HG03571 (cell line): Measurements from ENCODE around the gene WDR86.

ENCODE experiments used
- ATAC-seq: cut with Tn5 transposase; IDR thresholded peaks from one replicate; pipeline ENCODE4 v1.9.1; 2021; ENCODE audit not compliant: unreplicated experiment

Gene WDR86

DNA sequence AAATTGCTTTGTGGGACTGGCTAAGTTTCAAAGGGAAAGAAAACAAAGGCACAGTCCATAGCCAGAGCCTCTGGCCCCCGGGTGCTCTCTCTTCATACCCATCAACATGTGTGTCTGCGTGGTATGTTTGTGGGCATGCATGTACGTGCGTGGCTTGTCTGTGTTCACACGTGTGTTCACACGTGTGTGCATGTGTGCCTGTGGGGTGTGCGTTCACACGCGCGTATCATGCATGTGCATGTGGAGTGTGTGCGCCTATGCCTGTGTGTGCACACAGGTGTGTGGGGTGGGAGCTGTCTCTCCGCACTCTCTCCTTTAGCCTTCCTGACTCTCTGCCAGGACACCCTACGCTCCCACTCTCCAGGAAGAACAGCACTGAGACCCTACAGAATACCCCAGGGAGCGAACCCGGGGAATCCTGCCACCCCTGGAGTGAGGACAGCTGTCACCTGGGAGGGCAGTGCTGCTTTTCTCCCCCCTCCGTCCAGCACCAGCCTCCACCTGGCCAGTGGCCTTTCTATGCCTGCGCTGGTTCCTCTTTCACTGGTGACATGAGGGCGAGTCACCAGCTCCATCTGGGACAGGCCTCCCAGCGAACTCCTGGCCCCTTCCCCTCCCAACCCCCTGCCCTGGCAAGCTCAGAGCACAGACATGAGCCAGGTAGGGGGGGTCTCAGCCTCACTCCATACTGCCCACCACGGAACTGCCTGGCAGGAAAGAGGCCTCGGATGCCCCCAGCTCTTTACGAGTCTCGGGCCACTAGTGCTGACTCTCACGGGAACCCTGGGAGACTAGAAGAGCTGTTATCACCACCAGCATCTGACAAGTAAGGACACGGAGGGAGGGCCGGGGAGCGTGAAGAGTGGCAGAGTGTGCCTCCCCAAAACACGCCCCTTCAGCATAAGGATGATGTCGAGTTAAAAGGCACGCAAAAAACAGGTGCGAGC lies 16.5 kb downstream of the WDR86 start:
- no peak for ATAC-seq

DNA sequence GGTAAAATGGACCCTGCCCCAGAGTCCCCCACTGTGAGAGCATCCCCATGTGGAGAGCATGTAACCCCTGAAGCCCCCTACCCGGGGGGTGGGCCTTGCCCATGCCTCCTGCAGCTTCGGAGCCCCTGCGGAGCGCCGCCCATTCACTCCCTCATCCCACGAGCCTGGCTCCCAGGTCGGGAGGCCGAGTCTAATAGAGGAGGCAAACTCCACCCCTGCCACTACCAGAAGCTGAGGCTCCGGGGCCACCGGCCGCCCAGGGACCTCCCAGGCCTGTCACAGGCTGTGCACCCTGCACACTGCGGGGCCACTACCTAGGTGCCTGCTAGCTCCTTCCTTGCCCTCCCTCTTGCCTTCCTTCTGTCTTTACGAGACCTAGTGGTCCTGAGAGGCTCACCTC lies 17.4 kb downstream of the WDR86 start:
- no peak for ATAC-seq

DNA sequence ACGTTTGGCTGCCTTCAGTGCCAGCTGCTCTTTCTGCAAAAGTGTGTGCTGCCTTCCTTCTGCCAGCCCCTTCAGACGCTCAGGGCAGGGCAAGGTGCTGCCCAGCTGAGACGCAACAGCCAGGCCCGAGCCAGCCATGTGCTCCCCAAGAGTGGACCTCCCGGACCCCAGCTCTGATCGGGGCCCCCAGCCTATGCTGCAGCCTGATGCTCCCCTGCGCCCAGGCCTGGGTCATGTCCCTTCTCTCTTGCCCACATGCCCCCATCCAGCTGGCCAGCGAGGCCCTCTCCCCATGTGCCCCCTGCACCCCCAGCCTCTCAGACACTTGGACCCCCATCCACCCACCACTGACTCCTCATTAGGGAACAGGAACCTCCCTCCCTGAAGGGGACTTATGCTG lies 17.8 kb downstream of the WDR86 start:
- ATAC-seq: no peak

DNA sequence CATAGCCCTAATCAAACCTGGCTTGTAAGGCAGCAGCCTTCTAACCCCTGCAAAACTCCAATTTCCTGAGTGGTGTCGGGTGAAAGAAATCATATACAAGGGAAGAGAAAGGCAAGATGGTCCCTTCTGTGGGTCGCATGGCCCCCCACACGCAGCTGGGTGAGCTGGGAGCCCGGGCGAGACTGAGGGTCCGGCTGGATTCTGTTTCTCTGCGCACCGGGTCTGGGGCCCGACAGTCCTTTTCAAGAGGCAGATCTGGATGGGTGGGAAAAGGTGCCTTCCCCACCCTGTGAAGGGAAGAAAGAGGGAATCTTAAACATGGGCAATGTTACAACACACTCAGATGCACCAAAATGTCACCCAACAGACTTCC lies 18.5 kb downstream of the WDR86 start:
- no peak for ATAC-seq

DNA sequence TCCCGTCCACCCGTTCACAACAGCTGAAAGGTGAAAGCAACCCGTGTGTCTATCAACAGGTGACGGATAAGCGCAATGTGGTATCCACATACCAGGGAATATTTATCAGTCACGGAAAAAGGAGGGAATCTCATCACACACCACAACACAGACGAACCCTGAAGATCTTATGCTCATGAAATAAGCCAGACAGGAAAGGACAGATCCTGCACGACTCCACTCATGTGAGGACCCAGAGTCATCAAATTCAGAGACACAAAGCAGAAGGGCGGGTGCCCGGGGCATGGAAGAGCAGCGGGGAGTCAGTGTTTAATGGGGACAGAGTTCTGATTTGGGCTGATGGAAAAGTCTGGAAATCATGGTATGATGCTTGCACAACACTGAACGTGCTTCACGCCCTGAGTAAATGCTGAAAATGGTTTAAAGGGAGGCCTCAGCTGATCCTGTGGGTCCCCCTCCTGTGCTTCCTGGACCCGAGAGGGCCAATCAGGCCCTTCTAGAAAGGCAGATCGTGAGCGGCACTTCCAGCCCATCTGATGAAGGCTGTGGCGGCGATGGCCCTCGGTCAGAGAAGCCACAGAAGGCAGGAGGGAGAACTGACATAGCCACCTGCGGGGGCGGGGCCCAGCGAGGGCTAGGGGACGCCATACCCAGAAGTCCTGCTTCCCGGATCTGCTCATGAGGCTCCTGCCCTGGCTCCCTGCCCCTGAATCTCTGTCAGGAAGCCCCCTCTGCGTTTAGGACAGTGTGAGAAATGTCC lies 19.1 kb downstream of the WDR86 start:
- no peak for ATAC-seq

DNA sequence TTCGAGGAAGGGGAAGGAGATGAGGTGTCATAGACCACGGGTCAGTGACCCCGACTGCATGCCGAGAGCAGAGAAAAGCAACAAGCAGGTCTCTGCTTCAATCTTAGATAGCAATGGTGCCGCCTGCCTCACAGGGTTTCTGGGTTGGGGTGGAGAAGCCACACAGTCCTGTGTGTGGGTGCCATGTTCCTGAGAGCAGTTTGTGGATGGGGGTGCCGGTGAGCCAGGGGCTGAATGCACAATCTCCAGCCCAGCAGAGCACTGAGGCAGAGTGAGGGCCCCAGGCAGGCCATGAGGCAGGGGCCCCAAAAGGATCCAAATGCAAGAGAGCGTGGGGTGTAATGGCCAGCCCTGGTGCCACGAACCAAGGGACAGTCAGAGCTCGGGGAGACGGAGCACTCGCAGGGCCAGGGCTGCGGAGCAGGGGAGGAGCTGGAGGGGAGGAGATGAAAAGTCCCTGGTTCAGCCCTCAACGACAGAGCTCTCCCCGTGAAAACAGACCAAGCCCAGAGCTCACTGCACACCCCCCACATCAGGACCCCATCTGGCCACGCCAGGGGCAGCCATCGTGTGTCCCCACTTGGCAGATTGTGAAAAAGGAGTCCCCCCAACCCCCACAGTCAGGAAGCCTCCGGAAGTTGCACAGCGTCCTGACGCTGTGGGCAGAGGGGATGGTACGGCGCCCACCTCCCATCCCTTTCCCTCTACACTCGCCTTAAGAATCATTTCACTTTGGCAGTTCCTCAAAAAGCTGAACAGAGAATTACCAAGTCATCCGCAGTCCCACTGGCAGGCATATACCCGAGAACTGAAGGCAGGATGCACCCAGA lies 19.9 kb downstream of the WDR86 start:
- no peak for ATAC-seq

DNA sequence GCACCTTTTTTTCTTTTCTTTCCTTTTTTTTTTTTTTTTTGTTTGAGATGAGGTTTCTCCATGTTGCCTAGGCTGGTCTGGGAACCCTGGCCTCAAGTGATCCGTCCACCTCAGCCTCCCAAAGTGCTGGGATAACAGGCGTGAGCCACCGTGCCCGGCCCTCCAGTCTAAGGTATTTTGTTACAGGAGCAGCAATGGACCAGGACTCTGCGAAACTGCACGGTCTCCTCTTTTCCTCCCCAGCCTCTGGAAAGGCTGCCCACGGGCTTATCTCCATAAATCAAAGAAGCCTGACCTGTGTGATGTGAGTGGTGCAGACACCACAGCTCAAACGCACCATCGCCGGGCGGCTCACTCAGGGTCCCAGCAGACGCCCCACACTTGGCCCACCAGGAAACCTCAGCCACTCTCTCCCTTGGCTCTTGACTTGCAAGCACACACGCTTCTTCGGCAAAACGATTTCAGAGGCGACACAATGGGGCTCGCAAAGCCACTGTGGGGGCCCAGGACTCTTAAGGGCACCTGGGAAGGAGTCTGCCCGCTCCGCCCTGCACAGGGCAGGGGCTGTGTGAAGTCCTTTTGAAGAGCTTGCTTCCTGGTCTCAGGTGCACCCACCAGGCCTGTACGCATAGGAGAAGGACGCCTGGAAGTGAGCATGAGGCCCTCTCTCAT lies 20.6 kb downstream of the WDR86 start:
- ATAC-seq: no peak

DNA sequence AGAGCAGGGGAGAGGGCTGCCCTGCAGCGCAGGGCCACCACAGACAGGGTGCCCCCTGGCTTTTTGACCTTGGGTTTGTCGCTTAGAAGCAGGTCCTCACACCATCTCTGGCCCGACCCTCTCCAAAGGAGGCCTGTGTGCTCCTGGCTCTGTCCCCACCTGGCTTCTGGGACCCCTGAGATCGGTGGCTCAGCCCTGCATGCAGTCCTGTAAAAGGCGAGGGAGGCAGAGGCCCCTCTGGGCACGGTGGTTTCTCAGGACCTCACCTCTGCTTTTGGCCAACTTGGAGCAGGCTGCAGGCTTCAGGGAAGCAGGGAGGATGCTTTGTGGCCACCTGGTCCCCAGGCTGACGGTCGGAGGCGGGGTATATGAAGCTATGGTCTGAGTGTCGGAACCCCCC lies 21.4 kb downstream of the WDR86 start:
- ATAC-seq: no peak

DNA sequence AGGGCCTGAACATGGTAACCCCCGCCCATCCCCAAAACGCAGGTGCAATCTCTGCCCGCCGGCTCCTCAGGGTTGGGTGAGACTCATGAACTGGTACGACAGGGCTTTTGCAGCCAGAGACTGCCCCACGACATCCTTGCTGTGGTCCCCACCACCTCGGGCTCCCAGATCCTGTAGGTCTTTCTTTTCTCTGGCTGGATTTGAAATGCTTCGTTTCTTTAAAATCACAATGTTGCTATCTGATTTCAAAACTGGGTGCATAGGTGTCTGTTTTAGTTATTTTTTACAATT lies 21.9 kb downstream of the WDR86 start:
- ATAC-seq: no peak

DNA sequence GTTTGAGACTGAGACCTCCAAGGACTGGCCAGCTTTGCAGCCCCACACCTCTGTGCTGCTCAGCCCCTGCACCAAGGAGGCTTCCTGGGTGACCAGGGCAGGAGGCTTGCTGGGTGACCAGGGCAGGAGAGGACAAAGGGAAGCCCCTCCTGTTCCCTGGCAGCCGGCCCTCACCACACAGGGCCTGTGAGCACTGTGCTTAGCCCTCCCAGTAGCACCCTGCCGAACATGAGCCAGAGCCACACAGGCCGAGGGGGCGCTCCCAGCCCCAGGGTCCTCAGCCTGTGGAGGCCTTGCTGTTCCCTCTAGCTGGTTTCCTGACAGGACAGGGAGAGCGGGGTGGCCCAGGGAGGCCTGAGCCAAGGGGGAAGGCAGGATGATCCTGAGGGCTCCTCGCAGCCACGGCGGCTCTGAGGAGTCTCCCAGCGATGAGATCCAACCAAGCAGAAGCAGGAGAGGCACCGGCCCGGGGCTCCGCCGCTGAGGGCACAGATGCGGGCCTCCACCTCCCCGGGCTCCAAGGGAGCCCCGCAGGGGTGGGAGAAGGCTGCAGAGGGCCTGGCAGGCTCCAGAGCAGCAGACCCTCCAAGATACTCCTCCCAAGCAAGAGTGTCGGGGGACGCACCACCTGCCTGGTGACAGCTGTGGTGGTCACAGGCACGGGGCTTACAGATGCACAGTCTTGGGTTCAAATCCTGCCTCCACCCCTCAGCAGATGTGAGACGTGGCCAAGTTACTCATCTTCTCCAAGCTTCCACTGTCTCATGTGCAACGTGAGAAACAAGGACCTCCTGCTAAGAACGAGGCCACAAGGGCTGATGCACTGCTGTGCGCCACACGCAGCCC lies 22.5 kb downstream of the WDR86 start:
- no peak for ATAC-seq

DNA sequence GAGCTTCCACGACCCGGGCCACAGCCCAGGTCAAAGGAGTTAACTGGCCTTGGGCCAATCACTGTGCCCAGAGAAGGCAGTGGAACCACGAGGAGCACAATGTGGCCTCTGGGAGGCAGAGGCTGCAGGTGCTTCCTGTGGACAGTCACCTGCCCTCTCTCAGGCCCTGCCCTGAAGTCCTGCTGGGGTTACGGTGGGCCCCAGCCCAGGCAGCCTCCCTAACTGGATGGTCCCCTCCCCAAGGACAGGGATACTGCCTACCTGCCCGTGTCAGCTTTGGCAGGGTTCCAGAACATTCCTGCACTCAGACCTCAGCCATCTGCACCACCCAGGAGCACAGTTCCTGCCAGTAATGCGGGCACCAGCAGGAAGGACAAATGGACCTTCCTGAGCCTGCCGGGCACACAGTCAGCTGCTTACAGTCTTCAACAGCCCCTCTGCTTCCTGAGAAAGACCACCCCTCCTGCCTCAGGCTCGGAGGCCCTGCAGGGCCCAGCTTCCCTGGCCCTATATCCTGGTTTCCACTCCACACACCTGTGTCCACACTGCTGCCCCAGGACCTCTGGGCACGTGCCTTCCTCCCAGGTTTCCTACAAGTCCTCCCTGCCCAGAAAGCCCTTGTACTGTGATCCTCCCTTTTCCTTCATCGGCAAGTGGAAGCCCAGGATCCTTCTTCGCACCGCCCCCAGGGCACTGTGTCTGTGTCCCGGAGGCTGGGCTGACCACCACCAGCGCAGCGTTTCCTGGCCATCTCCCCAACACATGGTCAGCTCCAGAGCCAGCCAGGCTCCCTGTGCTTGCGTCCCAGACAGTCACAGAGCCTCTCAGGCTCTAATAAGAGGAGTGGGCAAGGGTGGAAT lies 23.3 kb downstream of the WDR86 start:
- ATAC-seq: no peak

DNA sequence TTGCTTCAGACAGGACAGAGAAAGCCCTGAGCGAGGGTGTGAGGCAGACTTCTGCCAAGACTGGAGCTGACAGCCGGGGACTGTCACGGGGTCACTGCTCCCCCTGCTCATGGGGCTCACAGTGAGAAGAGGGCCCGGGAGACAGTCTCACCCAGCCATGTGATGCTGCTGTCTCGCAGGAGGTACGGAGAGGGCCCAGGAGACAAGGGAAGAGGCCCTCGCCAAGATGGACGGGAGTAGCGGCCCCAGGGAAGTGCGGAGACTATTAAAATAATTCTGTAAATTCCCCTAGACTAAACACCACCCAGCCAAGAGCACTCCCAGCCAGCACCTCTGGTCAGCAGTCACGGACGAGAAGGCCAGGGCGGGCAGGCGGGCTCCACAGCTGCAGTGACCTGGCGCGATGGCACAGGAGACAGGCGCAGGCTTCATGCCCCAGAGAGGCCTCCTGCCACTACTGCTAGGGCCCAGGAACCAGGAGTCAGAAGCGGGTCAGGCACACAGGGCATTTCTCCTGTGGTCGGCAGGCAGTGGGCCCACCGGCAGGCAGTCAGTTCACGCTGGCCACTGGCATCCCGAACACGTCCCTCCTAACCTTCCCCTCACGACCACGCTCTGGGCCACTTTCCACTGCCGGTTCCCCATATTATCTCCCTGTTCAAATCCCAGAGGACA lies 24.1 kb downstream of the WDR86 start:
- ATAC-seq: no peak

DNA sequence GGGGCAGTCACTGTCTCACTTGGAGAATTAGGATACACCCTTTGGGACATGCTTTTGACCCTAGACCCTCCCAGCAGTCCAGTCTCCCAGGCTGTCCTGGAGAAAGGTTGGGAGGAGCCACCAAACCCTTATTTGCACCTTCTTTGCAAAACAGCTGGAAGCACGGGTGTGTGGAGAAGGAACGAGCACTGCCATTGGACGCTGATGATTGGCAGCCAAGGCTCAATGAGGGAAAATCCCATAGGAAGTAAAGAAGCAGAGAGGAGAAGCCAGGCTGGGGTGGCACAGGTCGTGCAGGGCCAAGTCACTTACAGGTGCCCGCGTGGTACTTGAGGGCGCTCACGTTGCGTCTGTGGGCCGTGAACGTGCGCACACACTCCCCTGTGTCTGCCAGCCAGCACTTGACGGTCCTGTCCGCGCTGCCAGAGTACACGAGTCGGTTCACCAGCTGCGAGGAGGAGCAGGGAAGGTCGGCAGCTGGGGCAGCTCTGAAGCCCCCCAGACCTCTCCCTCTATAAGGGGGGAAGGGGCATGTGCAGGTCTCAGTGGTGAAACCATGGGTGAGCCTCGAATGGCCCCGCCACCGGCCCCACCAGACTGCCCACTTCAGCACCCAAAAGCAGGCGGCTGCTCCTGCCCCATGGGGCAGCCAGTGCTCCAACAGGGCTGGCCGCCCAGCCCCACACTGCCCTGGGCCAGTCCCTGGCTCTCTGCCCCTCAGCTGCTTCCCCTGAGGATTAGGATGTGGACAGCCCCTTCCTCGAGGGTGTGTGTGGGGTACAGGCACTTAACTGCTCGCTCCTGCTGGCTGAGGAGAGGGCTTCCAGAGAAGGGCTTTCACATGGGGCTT lies 24.8 kb downstream of the WDR86 start:
- no peak for ATAC-seq

DNA sequence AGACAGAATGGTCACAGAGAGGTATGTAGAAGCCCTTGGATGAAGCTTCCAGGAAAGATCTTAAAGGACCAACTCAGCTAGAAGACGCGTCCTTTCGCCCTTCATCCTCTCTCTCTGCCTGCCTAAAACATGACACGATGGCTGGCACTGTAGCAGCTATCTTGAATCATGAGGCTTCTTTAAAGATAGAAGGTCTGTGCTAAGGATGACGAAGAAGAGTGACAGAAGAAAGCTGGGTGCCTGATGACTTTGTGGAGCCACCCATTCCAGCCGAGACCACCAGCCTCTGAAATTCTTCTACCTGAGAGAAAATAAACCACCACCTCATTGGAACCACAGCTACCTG lies 25.5 kb downstream of the WDR86 start:
- ATAC-seq: no peak

DNA sequence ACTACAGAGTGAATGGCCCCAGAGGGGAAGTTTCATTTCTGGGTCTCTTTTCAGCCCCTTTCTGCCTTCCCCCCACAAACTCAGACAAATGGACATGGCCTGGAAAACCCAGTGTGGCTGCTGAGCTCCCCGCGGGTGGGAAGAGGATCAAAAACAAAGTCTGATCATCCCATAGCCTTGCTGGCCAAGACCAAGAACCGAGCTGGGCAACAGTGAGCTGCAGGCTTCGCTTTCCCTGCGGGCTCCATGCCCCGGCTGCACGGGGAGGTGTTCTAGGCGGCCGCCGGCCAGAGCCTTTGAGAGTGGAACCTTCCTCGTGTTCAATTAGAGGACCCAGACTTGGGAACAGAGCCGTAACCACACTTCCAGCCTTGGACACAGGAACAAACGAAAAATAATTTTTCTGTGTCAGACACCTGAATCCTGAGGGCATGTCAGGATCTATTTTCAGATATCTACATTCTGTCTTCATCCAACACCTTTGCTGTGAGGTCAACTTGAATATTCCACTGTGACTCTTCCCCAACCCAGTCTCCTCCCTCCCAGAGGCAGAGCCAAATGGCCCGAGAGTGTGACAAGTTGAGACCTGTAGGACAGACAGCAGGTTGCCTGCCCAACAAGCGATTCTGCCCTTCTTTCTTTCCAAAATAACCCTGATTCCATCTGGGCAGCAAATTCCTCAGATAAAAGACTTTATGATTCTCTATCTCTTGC lies 26.0 kb downstream of the WDR86 start:
- ATAC-seq: no peak

DNA sequence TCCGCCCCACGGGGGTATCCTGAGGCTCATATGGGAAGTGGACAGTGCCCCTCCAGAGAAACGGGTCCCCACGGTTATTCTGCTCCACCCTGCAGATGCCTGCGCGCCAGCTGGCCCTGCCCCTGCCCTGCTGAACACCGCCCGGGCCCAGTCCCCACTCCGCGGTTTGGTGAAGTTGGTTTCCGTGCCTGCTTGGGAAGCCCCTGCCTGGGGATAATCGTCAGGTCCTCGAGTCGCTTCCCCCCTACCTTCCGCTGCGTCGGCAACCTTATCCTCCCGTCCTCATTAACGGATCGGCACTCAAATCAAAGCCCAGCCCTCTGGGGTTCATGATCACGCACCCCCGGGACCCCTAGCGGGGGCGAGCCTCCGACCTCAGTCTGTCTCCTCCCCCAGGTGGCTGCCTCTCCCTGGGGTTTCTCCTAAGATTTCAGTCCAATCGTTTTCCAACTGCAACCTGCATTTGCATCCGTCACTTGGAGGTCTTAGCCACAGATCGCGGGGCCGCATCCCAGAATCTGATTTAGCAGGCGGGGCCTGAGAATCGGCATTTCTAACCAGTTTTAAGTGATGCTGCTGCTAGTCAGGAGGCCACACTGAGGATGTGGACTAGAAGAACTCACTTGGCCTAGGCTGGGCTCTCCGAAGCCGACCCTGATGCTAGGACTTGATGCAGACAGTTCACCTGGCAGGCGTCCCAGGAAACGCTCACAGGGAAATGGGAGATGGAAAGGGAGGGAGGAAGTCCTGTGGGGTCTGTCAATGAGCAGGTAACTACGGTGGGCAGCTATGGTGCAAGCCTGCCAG lies 27.6 kb downstream of the WDR86 start:
- ATAC-seq: no peak
